Fibroblast of the conjunctiva (primary cell): ENCODE measurements around the gene BASP1.
"Not testable (repeated sequence)": the region's sequence is repeated elsewhere in the genome, so short reads cannot be mapped to it uniquely, and the experiment has no call there.

Source experiments
- DNase-seq: peaks from one replicate; pipeline ENCODE4 v3.0.0-alpha.2; 2010; ENCODE audit warnings: low read depth

Gene BASP1

DNA sequence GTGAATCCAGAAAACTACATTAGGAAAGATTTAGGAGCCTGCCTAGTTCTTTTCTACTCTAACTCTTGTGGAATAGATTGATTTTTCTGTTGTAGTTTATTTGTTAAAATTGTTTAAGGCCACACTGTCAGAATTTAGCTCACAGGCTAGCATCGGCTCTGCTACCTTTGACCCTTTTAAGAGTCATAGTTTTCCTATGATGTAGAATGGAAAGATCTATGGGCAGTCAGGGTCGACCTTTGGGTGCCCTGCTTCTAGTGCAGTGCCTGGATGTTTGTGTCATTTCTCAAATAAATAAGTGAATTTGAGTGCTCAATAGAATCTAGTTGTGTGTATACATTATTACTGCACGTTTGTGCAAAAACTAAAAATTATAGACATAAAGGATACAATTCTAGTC is 38.7 kb downstream of the BASP1 start:
- no peak for DNase-seq

DNA sequence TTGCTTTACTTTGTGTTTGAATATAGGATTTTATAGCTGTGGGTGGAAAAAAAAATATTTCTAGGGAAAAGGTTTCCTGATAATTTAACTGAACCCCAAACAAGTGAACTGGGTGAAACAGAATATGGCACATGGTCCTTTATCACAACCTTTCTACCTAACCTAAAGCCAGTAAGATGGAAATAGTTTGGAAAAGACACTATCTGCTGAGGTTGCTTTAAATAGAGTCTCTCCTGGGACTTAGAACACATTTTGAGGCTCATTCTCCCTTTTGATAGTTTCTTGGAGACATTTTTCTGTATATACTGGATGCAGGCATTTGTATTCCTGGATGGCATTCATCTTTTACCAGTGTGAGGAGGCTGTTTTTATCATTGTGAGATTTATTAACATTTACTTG is 39.4 kb downstream of the BASP1 start:
- DNase-seq: no peak

DNA sequence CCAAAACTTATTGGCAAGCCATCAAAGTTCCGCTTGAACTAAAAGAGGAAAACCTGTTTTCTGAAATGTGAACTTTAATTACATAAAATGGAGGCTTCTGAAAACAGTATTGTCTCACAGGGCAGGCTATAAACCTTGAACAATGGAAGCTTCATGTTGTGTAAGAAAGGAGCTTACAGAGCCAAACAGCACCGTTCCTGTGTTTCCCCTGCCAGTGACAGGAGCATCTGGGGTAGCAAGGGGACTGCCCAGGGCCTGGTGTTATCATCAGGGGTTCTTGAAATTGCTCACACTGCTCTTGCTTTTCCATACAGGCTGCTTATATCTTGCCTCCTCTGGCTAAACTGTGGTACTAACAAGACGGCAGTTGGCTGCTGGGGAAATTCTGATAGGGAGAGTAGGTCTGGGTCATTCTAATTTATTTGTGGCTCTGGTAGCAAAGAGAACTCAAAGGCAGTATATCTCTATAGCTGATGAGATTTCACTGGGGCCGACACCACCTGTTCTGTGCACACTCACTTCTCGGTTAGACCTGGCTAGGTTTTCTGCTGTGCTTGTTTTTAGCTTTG is 40.4 kb downstream of the BASP1 start:
- DNase-seq: no peak

DNA sequence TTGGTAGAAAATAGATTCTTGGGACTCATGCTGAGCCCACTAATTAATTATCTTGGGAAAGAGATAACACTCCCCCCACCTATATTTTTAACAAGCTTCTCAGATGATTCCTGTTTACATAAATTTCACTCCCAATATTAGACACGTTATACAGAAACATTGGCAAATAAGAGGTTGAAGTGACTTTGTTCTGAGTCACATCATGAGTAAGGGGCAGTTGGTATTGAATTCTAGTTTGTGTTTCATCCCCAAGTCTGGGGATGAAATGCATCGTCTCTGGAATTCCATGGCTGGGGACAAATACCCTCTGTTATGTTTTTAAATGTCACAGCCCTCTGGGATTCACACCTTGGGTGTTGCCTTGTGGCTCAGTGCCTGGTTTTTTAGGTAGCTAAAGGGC is 41.0 kb downstream of the BASP1 start:
- no peak for DNase-seq

DNA sequence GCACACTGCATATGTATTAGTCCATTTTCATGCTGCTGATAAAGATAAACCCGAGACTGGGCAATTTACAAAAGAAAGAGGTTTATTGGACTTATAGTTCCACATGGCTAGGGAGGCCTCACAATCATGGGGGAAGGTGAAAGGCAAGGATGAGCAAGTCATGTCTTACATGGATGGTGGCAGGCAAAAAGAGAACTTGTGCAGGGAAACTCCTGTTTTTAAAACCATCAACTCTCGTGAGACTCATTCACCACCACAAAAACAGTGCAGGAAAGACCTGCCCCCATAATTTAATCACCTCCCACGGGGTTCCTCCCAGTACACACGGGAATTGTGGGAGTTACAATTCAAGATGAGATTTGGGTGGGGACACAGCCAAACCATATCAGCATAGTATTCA is 41.6 kb downstream of the BASP1 start:
- DNase-seq: not testable (repeated sequence)

DNA sequence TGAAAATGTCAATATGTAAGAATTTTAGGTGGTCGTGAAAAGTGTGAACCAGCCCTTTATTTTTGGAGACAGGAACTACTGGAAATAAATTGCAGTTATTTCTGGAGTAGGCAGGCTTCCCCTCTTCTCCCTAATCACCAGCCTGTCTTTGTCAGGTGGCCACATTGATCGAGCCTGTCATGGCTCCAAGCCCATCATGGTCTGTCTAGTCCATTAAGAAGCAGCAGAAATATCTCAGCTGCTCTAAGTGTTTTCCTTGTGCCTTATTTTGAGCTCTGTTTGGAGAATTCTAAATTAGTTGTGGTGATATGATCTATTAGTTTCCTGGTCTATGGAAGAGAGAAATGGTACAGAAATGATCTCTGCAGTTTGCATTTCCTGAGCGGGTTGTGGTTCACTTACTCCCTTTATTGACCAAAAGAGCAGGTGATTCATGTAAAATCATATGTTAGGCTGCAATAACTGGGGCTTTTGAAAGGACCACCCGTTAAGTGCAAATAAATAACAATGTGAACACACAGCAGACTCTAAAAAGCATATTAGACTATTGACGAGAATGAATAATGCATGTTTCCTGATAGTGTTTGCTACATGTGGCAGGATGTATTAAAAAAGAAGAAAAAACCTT is 42.3 kb downstream of the BASP1 start:
- DNase-seq: no peak

DNA sequence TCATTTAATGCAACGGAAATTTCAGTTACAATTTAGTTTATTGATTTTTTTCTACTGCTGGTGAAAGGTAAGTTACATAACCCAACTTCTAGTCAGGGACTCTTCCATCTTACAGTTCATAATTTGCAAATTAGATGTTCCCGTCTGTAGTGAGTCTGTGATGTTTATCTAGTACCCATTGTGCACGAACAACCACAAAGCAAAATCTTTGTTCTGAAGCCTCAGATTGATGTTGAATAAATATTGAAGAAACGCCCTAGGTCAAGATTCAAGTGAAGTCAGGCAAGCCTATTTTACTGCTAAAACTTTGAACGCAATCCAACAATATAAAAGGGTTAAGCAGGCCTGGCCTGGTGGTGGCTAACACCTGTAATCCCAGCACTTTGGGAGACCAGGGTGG is 43.1 kb downstream of the BASP1 start:
- DNase-seq: no peak

DNA sequence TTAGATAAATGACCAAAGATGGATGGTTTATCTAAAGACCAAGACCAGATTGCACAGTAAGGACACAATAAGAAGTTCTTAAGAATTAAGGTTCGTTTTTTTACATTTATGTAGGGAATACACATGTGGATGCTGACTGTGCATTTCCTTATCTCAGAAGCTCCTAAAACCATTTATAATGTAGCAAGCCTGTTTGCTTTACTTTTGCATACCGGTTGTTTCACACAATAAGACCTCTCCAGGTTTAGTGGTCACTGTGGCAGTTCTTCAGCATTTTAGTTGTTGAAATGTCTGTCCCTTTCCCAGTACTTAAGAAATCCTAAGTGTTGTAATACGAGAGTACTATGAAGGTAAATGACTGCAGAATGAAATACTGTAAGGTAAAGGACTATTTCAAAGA is 43.6 kb downstream of the BASP1 start:
- no peak for DNase-seq

DNA sequence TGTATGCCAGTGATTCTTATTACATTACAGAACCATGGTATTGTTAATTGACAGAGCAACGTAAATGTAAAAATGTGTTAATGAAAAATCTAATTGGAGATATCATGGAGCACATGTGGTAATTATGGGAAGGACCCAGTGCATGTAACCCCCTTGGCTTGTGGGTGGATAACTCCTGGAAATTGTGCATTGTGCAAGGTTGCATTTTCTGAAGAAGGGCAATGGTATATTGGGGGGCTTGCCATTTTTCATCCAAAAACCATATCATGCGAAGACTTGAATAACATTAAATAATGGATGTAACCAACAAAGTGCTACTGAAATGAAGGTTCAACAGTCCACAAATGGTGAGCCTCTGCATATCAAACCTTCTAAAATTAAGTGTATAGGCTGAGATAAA is 47.6 kb downstream of the BASP1 start:
- no peak for DNase-seq

DNA sequence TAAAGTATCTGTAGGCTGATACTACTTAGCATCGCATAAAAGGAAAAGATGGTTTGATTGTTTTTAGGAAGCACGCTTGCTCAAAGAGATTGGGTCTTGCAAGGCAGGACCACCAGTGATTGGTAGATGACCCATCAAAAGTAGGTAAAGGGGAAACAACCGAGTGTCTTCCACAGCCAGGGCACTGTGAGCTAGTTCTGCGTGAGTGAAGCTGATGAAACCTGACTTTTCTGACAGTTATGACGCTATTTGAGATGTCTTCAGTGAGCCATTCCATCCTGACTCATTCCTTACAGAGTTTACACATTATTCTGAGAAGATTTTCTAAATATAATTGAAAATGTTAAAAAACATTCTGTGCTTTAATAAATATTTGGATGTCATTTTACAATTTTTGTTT is 49.7 kb downstream of the BASP1 start:
- DNase-seq: no peak

DNA sequence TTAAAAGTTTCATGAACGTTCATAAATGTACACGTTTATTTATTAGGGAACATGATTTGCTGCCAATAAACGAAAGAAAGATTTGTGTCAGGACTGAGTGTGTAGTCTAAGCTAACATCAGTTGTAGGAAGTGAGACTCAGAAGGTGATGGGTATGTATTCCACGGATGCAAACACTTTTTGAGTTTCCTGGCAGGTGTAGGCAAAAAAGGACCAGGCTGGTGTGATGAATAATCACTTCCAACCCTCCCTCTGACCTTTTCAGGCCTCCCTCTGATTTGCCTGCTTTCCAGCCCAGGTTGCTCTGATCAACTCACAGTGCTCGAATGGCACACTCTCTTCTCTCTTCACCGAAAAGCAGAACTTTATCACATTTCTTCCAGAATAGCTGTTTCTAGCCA is 51.8 kb downstream of the BASP1 start:
- DNase-seq: no peak

DNA sequence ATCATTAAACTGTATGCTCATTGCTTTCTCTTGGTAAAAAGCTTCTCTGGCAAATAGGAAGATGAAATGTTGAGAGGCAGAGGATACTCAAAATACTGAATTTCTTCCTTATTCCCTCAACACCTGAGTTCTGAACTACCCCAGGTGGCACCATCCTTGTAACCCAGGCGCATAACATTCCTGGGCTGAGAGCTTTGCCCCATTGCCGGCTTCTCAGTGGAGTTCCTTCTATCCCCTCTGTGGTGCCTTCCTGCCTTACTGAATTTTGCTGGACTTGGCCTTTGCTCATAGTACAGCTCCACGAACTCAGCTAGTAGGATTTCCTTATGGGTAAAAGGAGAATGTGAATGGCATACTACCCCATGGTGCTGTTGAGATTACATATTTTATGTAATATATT is 54.7 kb downstream of the BASP1 start:
- DNase-seq: no peak

DNA sequence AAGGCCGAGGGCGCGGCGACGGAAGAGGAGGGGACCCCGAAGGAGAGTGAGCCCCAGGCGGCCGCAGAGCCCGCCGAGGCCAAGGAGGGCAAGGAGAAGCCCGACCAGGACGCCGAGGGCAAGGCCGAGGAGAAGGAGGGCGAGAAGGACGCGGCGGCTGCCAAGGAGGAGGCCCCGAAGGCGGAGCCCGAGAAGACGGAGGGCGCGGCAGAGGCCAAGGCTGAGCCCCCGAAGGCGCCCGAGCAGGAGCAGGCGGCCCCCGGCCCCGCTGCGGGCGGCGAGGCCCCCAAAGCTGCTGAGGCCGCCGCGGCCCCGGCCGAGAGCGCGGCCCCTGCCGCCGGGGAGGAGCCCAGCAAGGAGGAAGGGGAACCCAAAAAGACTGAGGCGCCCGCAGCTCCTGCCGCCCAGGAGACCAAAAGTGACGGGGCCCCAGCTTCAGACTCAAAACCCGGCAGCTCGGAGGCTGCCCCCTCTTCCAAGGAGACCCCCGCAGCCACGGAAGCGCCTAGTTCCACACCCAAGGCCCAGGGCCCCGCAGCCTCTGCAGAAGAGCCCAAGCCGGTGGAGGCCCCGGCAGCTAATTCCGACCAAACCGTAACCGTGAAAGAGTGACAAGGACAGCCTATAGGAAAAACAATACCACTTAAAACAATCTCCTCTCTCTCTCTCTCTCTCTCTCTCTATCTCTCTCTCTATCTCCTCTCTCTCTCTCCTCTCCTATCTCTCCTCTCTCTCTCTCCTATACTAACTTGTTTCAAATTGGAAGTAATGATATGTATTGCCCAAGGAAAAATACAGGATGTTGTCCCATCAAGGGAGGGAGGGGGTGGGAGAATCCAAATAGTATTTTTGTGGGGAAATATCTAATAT is 58.1 kb downstream of the BASP1 start:
- DNase-seq: no peak

DNA sequence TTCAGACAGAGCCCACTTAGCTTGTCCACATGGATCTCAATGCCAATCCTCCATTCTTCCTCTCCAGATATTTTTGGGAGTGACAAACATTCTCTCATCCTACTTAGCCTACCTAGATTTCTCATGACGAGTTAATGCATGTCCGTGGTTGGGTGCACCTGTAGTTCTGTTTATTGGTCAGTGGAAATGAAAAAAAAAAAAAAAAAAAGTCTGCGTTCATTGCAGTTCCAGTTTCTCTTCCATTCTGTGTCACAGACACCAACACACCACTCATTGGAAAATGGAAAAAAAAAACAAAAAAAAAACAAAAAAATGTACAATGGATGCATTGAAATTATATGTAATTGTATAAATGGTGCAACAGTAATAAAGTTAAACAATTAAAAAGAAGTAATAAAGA is 59.0 kb downstream of the BASP1 start:
- DNase-seq: no peak

DNA sequence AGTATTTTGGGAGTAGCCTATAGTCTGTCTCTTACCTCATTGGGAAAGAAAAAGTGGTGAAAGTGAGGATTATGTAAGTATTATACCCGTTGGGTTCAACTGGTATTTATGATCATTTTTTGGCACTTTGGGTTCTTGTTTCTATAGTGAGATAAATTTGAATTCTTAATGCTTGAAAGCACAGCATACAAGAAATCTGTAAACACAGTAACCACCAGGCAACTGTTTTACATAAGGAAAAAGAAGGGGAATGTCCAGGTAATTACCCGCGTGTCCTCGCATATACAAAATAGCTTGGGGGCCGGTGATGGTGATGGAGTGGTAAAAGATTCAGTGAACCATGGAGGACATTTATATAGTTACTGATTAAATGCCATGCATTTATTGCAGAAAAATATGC is 60.5 kb downstream of the BASP1 start:
- DNase-seq: no peak

DNA sequence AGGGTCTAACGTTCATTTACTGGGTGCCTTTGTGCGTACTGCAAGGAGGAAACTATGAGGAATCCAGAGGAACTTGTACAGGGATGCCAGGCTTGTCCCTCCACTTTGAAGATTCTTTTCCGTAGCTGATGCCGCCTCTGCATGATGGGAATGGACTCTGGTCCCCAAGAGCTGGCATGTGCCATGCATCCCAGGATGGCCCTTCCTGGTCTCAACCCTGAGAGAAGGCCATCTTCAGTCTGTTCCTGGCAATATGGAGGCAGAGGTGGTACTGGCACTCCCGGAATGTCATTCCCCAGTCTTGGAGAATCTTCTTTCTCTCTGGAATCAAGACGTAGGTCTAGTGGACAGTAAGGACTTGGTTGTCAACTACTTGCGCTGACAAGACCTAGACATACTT is 61.5 kb downstream of the BASP1 start:
- no peak for DNase-seq

DNA sequence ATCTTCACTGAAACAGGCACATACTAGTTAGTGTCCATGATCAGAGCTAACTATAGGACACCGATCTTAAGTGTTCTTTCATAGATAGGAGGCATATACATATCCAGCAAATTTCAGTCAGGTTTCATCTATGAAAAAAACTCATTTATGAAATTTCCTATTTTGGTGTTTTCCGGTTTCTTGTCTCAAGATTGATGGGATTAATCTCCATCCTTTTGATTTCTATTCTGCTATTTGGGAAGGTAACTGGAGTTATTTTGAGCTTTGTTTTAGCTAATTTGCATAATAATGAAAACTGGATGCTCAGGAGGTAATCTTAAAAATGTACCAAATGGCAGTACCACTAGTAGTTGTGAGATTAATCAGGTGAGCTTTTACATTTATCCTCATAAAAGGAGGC is 62.1 kb downstream of the BASP1 start:
- no peak for DNase-seq

DNA sequence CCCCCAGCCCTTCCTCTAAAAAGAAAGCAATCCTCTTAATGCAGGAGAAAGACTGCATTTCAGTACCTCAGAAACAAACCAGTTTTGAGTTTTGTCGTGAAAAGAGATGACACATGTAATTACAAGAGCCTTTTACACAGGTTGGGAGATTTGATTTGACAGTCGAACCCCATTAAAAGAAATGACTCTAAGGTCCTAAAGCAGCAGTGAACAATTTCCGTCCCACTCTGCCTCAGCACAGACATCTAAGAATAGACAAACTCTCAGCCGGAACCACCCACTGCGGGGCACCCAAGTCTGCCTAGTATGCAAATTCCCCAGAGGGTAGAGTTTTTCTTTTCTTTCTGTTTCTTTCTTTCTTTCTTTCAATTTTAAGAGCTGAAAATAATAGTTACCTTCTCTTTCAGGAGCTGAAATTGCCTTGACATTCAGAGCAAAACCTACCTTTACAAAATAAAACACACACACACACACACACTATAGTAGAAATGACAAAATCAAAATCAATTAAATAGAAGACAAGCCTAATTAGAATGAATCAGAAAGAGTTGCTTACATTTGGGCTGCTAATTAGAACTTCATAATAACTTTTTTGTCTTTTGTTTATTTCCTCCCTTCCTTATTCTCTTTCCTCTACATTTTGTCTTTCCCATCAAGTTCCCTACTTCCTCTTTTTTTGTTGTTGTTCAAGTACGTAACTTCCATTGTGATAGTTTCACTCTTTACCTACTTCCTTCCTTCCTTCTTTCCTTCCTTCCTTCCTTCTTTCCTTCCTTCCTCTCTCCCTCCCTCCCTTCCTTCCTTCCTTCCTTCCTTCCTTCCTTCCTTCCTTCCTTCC is 65.1 kb downstream of the BASP1 start:
- no peak for DNase-seq

DNA sequence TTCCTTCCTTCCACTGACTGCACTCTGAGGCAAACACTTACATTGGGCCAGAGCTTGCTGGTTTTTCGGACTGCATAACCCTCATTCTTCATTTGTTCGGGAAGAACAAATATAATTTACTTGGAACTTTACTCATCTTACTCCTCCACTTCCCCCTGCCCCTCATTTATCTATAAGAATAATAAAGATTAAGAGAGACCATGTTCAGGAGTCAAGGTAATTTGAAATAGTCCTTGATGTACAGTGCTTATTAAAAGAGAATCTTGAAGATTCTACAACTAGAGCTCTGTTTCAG is 65.6 kb downstream of the BASP1 start:
- no peak for DNase-seq

DNA sequence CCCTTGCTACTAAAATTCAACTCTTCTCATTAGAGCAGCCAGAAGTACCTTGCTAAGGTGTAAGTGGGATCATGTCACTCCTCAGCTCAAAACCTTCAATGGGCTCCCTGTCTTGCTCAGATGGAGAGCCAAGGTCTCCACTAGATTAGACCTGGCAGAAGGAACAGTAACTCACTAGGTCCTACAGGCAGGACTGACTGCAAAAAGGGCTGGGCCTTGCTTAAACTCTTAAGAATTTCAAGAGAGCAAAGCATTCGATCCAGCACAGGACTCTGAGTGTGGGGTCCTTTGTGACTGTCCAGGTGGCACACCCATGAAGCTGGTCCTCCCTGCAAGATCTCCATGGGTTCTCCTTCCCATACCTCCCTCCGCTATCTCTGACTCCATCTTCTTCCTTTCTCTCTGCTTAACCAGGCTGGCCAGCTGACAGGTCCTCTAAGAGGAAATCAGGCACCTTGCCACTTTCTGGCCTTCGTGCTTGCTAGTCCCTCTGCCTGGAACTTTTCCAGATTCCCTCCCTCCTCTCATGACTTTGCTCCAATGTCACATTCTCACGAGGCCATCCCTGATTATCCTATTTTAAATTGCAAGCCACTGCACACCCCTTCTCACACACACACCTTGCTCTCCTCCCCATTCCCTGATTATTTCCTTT is 70.2 kb downstream of the BASP1 start:
- DNase-seq: no peak

DNA sequence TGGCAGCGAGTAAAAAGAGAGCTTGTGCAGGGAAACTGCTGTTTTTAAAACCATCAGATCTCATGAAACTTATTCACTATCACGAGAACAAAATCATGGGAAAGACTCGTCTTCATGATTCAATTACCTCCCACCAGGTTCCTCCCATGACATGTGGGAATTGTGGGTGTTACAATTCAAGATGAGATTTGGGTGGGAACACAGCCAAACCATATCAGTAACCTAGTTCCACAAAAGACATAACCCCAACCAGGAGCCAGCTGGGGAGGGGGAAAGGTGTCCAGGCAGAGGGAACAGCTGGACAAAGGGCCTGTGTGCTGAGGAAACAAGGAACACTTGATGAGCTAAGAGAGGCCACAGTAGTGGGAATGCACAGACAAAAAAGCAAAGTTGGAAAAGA is 71.1 kb downstream of the BASP1 start:
- no peak for DNase-seq
